Uterus (tissue), 4 donors: ENCODE results near the gene SPATA31C1. TPM values are rescaled to one million over a fixed set of nuclear protein-coding genes. Genes with fewer than 3 reads are reported as not detected.
"Not testable (repeated sequence)": the region's sequence is repeated elsewhere in the genome, so short reads cannot be mapped to it uniquely, and the experiment has no call there.

Experiments used
- DNase-seq, 2 donors: peaks; one replicate each; pipeline ENCODE4 v3.0.0-alpha.2; 2019 to 2020
- H3K27ac ChIP-seq, 2 donors: fragments of 200-600 bp; sonication (generic); 1 replicate in 1 of 2; 2 replicates in 1 of 2; pipeline ENCODE4 v1.5.1; 2016 to 2018
- H3K27me3 ChIP-seq, 2 donors: fragments of 200-600 bp; sonication (generic); one replicate each; pipeline ENCODE4 v1.5.1; 2018 to 2019; ENCODE audit warnings: control low read depth in 1 of 2
- H3K36me3 ChIP-seq, 2 donors: fragments of 200-600 bp; sonication (generic); one replicate each; pipeline ENCODE4 v1.5.1; 2019; ENCODE audit warnings: control low read depth in 1 of 2
- H3K4me1 ChIP-seq, 2 donors: fragments of 200-600 bp; sonication (generic); one replicate each; pipeline ENCODE4 v1.5.1; 2018 to 2019; ENCODE audit warnings: control low read depth in 1 of 2
- H3K4me3 ChIP-seq, 2 donors: fragments of 200-600 bp; sonication (generic); 1 replicate in 1 of 2; 2 replicates in 1 of 2; pipeline ENCODE4 v1.5.1; 2018 to 2019; ENCODE audit warnings: mild to moderate bottlenecking in 1 of 2
- H3K9me3 ChIP-seq, 2 donors: fragments of 200-600 bp; sonication (generic); one replicate each; pipeline ENCODE4 v1.5.1; 2019; ENCODE audit warnings: control low read depth in 1 of 2
- CTCF ChIP-seq, 4 experiments: fragments of 200-600 bp in 2 of 4; fragments of 450-650 bp in 2 of 4; sonication (generic) in 2 of 4; IDR thresholded peaks; one replicate each; pipeline ENCODE4 v1.5.1; 2016 to 2019; ENCODE audit warnings: antibody characterized with exemption in 4 of 4, mild to moderate bottlenecking in 2 of 4, moderate library complexity in 1 of 4
- POLR2A ChIP-seq, 2 donors: fragments of 450-650 bp; IDR thresholded peaks; one replicate each; pipeline ENCODE4 v1.6.1; 2016; ENCODE audit warnings: antibody characterized with exemption in 2 of 2, mild to moderate bottlenecking in 1 of 2, moderate library complexity in 1 of 2
- intact Hi-C: fragments of 100-400 bp; cut with DNase I; formaldehyde crosslinking; loops from one replicate; pipeline ENCODE4 v1.15.1; 2023; ENCODE audit warnings: low total_unique reads
- total RNA-seq, 4 donors: library from RNA; depleted of rRNA in 3 of 4; stranded (reverse); fragments of >200 nt in 3 of 4; gene quantifications; one replicate each; pipeline versions ENCODE4 v1.1.0 to v1.2.4, GENCODE V29; 2014 to 2023
- donor health status: DM: yes; HTN: yes; CAD: no.

SPATA31C1 gene
- total RNA-seq, 4 donors from 2014 or later = 0.21 TPM; not detected in 3

GRCh38 chr9:87937918-87938317 lies 20.2 kb downstream of the SPATA31C1 start:
- H3K36me3 ChIP-seq, H3K4me3 ChIP-seq, H3K27ac ChIP-seq, H3K9me3 ChIP-seq, H3K27me3 ChIP-seq, DNase-seq, intact Hi-C loops, H3K4me1 ChIP-seq: not testable (repeated sequence)

GRCh38 chr9:87938336-87938735 lies 20.6 kb downstream of the SPATA31C1 start:
- intact Hi-C loops, H3K4me1 ChIP-seq, H3K4me3 ChIP-seq, H3K9me3 ChIP-seq, H3K36me3 ChIP-seq, DNase-seq, H3K27ac ChIP-seq, H3K27me3 ChIP-seq: not testable (repeated sequence)

- intact Hi-C loops, DNase-seq, H3K9me3 ChIP-seq, H3K27ac ChIP-seq, H3K4me3 ChIP-seq, H3K4me1 ChIP-seq, H3K36me3 ChIP-seq, H3K27me3 ChIP-seq: not testable (repeated sequence)
These were observed 21.3 kb downstream of the SPATA31C1 start for GRCh38 chr9:87939096-87939495.

GRCh38 chr9:87944096-87944495 lies 26.3 kb downstream of the SPATA31C1 start:
- TF ChIP-seq CTCF (IDR thresholded peaks at IDR 0.05) (no peak), POLR2A (IDR thresholded peaks at IDR 0.05) (no peak)
- no peak overlapping the region for H3K4me3 ChIP-seq
- no peaks in the 10 kb centered on the region for H3K4me1 ChIP-seq
- H3K27ac ChIP-seq = no peak overlapping the region
- H3K9me3 ChIP-seq = no peaks in the 10 kb centered on the region
- no peaks in the 10 kb centered on the region for H3K27me3 ChIP-seq
- DNase-seq = no peak
- no peaks in the 10 kb centered on the region for H3K36me3 ChIP-seq
- intact Hi-C loops = no loop called here

GRCh38 chr9:87944682-87945081 lies 26.9 kb downstream of the SPATA31C1 start:
- no peak for TF ChIP-seq CTCF (IDR thresholded peaks at IDR 0.05)
- no peak for TF ChIP-seq POLR2A (IDR thresholded peaks at IDR 0.05)
- Histone ChIP-seq H3K4me1 (no peaks in the 10 kb centered on the region), H3K4me3 (no peak overlapping the region), H3K9me3 (no peaks in the 10 kb centered on the region), H3K27me3 (no peaks in the 10 kb centered on the region), H3K36me3 (no peaks in the 10 kb centered on the region), H3K27ac (no peak overlapping the region)
- intact Hi-C loops = no loop called here
- DNase-seq = no peak

- H3K4me1 ChIP-seq = no peaks in the 10 kb centered on the region
- no peaks in the 10 kb centered on the region for H3K9me3 ChIP-seq
- intact Hi-C loops = no loop called here
- no peaks in the 10 kb centered on the region for H3K27me3 ChIP-seq
- H3K4me3 ChIP-seq = no peak overlapping the region
- no peaks in the 10 kb centered on the region for H3K36me3 ChIP-seq
- no peak for DNase-seq
- no peak for TF ChIP-seq POLR2A (IDR thresholded peaks at IDR 0.05)
- no peak for TF ChIP-seq CTCF (IDR thresholded peaks at IDR 0.05)
- no peak overlapping the region for H3K27ac ChIP-seq
These were observed 32.5 kb downstream of the SPATA31C1 start for GRCh38 chr9:87950296-87950695.

- no peak overlapping the region for H3K27ac ChIP-seq
- no peak for DNase-seq
- no peaks in the 10 kb centered on the region for H3K27me3 ChIP-seq
- H3K9me3 ChIP-seq = no peaks in the 10 kb centered on the region
- no peak for TF ChIP-seq POLR2A (IDR thresholded peaks at IDR 0.05)
- no peak for TF ChIP-seq CTCF (IDR thresholded peaks at IDR 0.05)
- no peaks in the 10 kb centered on the region for H3K36me3 ChIP-seq
- H3K4me1 ChIP-seq = no peaks in the 10 kb centered on the region
- H3K4me3 ChIP-seq = no peak overlapping the region
- intact Hi-C loops = no loop called here
These were observed 33.2 kb downstream of the SPATA31C1 start for GRCh38 chr9:87950765-87951488.
